ENCODE measurements around the gene SIGLEC7. TPM values are rescaled to one million over a fixed set of nuclear protein-coding genes. Genes with fewer than 3 reads are reported as not detected.

The SIGLEC7 gene
- total RNA-seq, 1 donor from 2014 or later = not detected

GRCh38 chr19:51101171-51101865, 40.8 kb upstream of the SIGLEC7 start:
- DNase-seq (ENCODE audit: low read depth) (no peak), FAIRE-seq (no peak)
- Histone ChIP-seq H3K27me3 (ENCODE audit: control insufficient read depth, insufficient read depth, low read length) (no peaks in the 10 kb centered on the region), H3K36me3 (ENCODE audit: control insufficient read depth, insufficient read depth, low read length) (peaks cover 19% of the 10 kb centered on the region), H3K4me3 (ENCODE audit: low read depth, low read length) (no peak overlapping the region)
- TF ChIP-seq CTCF (IDR thresholded peaks at IDR 0.05; ENCODE audit: insufficient read depth, low read length, severe bottlenecking) = no peak

- Histone ChIP-seq H3K27me3 (ENCODE audit: control insufficient read depth, insufficient read depth, low read length) (no peaks in the 10 kb centered on the region), H3K36me3 (ENCODE audit: control insufficient read depth, insufficient read depth, low read length) (peaks cover 16% of the 10 kb centered on the region), H3K4me3 (ENCODE audit: low read depth, low read length) (no peak overlapping the region)
- no peak for TF ChIP-seq CTCF (IDR thresholded peaks at IDR 0.05; ENCODE audit: insufficient read depth, low read length, severe bottlenecking)
- no peak for DNase-seq (ENCODE audit: low read depth)
- FAIRE-seq = no peak
Measured at GRCh38 chr19:51102991-51103390, 39.1 kb upstream of the SIGLEC7 start.

GRCh38 chr19:51103926-51104341, 38.2 kb upstream of the SIGLEC7 start:
- TF ChIP-seq CTCF (IDR thresholded peaks at IDR 0.05; ENCODE audit: insufficient read depth, low read length, severe bottlenecking) = no peak
- DNase-seq (ENCODE audit: low read depth) (no peak), FAIRE-seq (no peak)
- Histone ChIP-seq H3K36me3 (ENCODE audit: control insufficient read depth, insufficient read depth, low read length) (peaks cover 15% of the 10 kb centered on the region), H3K4me3 (ENCODE audit: low read depth, low read length) (no peak overlapping the region), H3K27me3 (ENCODE audit: control insufficient read depth, insufficient read depth, low read length) (no peaks in the 10 kb centered on the region)

GRCh38 chr19:51107406-51108065, 34.6 kb upstream of the SIGLEC7 start:
- H3K36me3 ChIP-seq (ENCODE audit: control insufficient read depth, insufficient read depth, low read length) = peaks cover 13% of the 10 kb centered on the region
- DNase-seq (ENCODE audit: low read depth) (no peak), FAIRE-seq (no peak)
- H3K4me3 ChIP-seq (ENCODE audit: low read depth, low read length) = peak overlapping the region; percentile 64
- no peaks in the 10 kb centered on the region for H3K27me3 ChIP-seq (ENCODE audit: control insufficient read depth, insufficient read depth, low read length)
- peak; percentile 14 for TF ChIP-seq CTCF (IDR thresholded peaks at IDR 0.05; ENCODE audit: insufficient read depth, low read length, severe bottlenecking)

GRCh38 chr19:51108066-51108804, 33.9 kb upstream of the SIGLEC7 start, which contains the start of gene CTU1:
CTU1 (minus strand) TSS chr19:51108409; CDS start chr19:51104569, 3,840 bp downstream.
- no peak for TF ChIP-seq CTCF (IDR thresholded peaks at IDR 0.05; ENCODE audit: insufficient read depth, low read length, severe bottlenecking)
- DNase-seq (ENCODE audit: low read depth) = peak; percentile 97
- peak within 1 kb of the TSS; percentile 64 for H3K4me3 ChIP-seq (ENCODE audit: low read depth, low read length)
- peaks cover 12% of the 10 kb centered on the region for H3K36me3 ChIP-seq (ENCODE audit: control insufficient read depth, insufficient read depth, low read length)
- peak; percentile 96 for FAIRE-seq
- H3K27me3 ChIP-seq (ENCODE audit: control insufficient read depth, insufficient read depth, low read length) = no peaks in the 10 kb centered on the region

Data from bronchial epithelial cell (primary cell).